T-helper 2 cell treated with Interferon-gamma antibody and Interleukin-4, amounts not matched to agents 100 ng/mL and 5 ng/mL, for 36 hours (primary cell): ENCODE results near the gene GNL3L. TPM values are rescaled to one million over a fixed set of nuclear protein-coding genes. Genes with fewer than 3 reads are reported as not detected.
"Not testable (repeated sequence)": the region's sequence is repeated elsewhere in the genome, so short reads cannot be mapped to it uniquely, and the experiment has no call there.

Source experiments
- intact Hi-C: fragments of 100-400 bp; cut with micrococcal nuclease; formaldehyde crosslinking; loops from one replicate; pipeline ENCODE4 v1.15.1; 2023
- total RNA-seq: library from RNA; stranded (reverse); gene quantifications from 2 replicates; pipeline ENCODE4 v1.2.3, GENCODE V29; 2022

Gene GNL3L, protein sequence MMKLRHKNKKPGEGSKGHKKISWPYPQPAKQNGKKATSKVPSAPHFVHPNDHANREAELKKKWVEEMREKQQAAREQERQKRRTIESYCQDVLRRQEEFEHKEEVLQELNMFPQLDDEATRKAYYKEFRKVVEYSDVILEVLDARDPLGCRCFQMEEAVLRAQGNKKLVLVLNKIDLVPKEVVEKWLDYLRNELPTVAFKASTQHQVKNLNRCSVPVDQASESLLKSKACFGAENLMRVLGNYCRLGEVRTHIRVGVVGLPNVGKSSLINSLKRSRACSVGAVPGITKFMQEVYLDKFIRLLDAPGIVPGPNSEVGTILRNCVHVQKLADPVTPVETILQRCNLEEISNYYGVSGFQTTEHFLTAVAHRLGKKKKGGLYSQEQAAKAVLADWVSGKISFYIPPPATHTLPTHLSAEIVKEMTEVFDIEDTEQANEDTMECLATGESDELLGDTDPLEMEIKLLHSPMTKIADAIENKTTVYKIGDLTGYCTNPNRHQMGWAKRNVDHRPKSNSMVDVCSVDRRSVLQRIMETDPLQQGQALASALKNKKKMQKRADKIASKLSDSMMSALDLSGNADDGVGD
- total RNA-seq: 59.2 and 59.6 TPM in 2 replicates

DNA sequence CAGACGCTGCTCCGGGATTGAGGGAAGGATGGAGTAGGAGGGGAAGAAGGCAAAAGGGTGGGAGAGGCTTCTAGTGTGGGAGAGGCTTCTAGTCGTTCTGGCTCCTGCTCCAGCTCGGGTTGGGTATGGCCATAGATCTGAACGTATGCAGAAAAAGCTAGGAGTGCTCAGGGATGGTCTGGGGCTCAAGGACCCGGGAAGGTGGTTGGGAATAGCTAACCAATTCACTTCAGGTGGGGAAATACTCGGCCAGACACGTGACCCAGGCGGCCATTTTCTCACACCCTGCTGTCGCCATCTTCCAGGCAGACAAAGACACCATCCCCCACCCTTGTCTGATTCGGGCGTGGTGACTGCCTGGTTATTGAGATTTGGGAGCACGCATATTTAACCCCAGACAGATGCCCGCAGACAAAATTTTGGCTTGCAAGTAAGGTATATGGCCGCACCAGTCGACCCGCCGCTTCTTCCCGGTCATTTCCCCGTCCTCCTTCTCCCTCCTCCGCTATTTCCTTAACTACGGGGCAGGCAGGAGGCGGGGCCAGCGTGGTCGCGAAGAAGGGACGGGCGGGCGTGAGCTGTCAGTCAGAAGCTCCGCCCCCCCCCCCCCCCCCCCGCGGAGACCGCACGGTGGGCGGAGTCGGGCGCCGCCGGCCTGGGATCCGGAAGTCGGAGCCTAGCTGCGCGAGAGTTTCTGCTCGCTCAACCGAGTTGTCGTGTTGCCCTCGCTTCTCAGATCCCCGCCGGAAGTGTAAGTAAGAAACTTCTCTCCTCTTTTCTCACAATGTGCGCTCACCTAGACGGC lies at the start of gene GNL3L:
Gene GNL3L, plus strand, starts transcription at position 668 of the 805 bp plus-strand sequence. CDS start 2,348 bp downstream, outside the sequence.
- intact Hi-C loops: loop anchor here (1.0 to 5.0 kb wide), 6 partner anchors 89 to 633 kb away; partner anchors contain the start of genes FAM120C and TSR2

DNA sequence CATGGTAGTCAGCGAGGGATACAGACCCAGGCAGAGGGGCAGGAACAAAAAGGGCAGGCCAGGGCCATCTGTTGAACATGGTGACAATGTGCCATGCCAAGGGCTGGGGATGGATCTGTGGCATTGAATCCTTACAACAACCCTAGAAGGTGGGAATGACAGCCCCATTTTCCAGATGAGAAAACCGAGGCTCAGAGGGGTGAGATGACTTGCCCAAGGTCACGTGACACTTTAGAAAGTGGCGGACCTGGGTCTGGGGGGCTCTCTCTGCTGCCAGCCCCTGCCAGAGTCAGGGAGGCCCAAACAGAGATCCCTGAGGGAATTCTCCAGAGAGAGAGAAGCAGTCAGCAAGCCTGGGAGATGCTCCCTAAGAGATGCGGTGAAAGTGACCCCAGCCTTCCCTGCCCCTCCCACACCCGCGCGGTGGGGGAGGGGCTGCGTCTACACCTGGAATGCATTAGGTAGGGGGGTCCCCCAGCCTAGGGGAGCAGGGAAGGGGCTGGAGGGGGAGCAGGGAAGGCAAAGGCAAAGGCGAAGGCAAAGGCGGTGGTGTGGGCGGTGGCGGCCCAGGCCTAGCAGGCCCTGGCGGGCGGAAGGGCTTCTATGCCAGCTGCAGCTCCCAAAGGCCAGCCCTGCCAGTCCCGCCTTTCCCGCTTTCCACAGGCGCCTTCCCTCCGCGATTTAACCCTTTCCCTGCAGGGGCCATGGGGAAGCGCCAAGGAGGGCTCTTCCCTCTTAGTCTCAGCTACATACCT lies 47.0 kb upstream of the GNL3L start:
- intact Hi-C loops: no loop called here

DNA sequence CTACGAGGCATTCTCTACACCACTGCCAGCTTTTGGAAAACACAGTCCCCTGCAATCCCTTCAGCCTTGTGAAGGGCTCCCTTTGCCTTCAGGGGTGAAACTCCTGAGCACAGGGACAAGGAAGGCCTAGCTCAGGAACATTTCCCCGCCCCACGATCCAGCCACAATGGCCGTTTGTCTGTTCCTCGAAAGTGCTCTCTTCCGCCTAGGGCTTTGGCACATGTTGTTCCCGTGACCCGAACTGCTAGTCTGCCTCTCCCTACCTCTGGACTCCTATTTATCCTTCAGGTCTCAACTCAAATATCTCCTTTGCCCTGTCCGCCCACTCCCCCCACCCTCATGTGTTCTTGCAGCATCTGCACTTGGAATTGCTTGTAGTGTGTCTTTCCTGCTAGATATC lies 46.1 kb upstream of the GNL3L start:
- intact Hi-C loops: no loop called here

DNA sequence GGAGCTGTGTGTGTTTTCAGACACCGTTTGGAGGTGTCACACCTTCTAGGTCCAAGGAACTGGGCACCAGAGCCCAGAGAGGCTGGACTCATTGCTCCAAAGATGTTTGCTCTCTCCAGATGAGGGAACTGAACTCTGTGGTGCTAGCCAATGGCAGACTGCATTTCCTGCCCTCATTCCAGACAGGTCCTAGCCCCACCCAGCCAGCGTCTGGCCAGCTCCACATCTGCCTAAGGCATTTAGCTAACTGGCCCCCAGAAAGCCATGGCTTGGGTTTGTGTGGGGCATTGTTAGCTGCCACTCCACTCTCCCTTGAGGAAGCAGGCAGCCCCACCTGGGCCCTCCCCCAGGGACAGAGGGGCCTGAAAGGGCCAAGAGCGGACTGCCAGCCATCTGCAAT lies 45.4 kb upstream of the GNL3L start:
- intact Hi-C loops: no loop called here

DNA sequence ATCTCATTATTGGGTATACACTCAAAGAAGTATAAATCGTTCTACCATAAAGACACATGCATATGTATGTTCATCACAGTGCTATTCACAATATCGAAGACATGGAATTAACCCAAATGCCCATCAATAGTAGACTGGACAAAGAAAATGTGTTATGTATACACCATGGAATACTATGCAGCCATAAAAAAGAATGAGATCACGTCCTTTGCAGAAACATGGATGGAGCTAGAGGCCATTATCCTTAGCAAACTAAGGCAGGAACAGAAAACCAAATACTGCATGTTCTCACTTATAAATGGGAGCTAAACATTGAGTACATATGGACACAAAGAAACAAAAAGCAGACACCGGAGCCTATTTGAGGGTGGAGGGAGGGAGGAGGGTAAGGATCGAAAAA lies 40.2 kb upstream of the GNL3L start:
- intact Hi-C loops: not testable (repeated sequence)

DNA sequence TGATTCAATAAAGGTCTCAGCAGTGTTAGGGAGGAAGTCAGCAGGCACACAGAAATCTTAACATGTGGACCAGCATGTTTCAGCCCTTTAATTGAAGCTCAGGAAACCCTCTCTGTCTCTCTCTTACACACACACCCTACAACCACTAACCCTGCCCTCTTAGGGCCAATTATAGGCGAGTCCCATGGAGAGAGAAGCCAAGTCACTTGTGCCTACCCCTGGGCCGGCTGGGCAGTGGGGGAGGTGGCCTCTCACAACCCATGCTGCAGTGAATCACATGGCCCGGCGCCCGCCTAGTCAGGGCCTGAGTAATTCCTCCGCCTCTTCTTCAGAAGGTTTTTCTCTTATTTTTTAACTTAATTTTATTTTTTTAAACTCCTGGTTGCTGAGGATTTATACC lies 37.7 kb upstream of the GNL3L start:
- intact Hi-C loops: no loop called here

DNA sequence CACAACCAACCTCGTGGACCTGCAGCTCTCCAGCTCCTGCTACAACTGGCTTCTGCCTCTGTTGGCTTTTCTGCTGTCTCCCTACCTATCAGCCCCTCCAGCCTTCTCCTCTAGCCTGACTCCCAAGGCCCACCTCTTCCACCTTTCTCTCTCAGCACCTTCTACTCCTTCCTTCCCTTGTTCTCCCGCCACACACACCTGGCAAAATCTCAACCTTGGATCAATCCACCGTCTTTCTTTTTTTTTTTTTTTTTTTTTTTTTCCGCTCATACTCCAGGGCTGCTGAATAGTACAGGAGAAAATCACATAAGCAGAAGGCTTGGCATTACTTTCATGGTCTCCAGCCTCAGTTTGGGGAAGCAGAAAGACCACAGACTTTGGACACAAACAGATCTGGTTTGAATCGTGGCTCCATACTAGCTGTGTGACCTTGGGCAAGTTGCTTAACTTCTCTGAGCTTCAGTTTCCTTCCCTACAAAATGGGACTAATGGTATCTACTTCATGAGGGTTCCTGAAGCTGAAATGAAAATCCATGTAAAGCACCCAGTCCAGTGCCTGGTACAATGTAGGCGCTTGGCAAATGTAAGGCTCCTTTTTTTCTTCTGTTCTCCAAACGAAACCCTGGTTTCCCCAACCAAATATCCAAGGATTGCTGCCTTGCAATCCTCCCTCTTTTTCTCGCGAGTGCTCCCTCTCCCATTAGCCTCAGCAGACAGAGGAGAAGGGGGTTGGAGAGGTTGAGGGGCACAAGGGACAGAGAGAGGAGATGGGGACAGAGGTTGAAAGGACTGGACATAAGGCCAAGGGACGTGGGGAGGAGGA lies 35.6 kb upstream of the GNL3L start:
- intact Hi-C loops: no loop called here

DNA sequence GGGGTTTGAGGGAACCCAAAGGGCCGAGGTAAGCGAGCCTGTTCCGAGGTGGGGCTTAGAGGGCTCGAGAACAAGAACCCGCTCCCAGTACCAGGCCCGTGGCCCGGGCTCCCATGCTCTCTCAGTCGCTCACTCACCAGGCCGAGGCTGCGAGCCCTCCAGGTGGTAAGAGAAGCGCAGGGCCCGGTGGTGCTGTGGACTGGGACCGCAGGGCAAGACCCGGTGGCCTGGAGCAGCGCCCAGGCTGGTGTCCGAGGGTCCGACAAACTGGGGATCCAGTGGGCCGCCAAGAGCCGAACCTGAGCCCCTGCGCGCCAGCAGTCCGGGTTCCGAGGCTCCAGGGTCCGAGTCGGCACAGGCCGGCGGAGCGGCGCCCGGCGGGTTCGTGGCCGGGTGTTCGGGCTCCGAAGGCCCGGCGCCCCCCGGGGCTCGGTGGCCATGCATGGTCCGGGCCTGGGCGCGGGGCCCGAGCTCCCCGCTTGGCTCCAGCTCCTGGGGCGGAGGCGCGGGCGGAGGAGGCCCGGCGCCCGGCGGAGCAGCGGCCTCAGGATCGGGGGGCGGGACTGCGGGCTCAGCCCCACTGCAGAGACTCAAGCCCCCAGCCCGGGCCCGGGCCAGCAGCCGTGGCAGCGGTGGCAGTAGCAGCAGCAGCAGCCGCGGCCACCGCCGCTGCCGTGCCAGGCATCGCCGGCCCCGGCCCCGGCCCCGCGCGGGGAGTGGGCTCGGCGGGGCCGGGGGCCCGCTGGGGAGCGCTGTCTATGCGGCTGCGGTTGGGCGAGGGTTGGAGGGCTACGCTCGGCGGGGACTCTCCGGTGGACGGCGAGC lies 34.8 kb upstream of the GNL3L start:
- intact Hi-C loops: no loop called here

DNA sequence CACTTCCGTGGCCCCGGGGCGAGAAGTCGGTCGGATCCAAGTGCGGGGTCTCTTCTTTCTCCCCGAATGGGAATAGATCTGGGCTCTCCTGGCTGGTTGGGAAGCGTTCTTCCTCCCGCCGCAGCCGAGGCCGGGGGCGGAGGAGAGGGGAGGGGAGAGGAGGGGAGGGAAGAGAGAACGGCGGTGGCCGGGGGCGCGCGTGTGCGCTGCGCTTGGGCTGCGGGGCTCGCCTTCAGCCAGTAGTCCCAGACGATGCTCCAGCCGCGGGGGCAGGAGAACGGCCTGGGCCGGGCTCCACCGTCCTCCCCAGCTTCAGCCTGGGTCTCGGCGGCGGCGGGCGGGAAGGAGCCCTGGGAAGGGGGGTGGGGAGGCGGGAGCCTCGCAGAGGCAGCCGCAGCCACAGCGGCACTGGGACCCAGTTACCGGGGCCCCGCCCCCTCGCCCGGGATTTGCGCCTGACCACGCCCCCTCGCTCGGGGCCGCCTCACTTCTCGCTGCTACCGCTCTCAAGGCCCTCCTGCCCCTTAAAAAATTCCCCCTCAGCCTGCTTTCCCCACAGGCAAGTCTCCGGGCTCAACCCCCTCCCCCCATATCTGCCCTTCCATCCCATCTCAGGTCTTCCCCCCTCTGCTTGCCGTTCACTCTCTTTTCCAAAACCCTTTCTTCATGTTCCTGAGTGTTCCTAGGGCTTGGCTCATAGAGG lies 34.1 kb upstream of the GNL3L start, which contains the start of gene FGD1:
Gene FGD1, minus strand, starts transcription at position 421 of the 703 bp plus-strand sequence. CDS start 802 bp downstream, outside the sequence.
- intact Hi-C loops: no loop called here

DNA sequence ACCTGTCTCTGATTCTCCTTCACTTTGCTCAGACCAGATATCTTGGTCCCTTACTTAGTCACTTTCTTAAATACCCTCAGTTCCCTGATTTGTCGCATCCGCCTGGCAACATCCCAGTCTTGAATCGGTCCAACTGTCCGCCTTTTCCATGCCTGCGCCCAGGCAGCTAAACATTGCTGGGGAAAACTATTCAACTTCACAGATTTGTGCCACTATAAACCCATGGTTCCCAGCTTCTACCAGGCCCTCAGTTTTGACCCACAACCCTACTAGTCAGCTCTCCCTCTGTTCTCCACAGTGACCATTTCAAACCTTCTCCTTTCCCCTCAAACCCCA lies 33.5 kb upstream of the GNL3L start:
- intact Hi-C loops: no loop called here

DNA sequence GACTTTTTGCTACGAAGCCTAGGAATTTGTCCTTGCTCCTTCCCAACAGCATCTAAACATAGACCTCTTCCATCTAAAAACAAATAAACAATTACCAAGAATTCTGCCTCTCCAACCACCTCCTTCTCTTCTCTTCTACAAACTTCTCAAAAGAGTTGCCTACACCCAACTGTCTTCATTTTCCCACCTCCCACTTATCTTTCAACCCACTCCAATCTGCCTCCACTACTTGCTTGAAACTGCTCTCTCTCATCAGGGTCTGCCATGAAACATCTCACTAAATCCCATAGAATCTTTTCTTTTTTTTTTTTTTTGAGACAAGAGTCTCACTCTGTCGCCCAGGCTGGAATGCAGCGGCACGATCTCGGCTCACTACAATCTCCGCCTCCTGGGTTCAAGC lies 33.1 kb upstream of the GNL3L start:
- intact Hi-C loops: no loop called here

DNA sequence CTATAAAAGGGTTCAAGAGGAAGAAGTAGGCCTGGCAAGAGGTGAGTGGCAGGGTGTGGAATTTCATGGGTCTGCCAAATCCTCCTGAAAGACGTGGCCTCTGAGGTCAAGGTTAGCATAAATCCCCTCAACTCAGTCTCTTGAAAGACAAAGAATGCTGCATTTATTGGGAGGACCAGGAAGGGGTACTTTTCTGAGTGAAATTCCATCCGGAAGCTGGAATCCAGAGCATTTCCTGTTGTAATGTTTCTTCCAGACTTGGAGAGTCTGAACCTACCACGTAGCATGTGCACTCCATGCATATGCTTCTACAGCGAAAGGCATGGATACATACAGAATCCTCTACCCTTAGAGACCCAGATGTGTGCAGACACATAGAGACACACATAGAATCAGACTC lies 20.6 kb upstream of the GNL3L start:
- intact Hi-C loops: no loop called here

DNA sequence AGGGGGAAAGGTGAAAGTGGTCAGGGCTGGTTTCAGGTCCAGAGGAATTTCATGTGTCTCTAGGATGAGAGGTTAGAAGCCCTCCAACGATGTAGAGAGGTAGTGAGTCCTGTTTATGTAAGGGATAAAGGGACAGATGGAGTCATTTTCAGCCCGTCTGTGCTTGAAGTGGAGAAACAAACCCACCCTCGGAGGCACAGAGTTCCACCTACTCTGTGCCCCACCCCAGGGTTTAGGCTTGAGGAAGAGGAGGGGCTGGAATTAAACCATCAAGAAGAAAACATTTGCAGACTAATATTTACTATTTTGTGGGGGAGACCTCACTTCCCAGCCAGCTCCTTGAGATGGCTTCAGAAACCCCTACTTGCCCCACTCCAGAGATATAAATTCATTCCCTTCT lies 868 bp upstream of the GNL3L start:
- intact Hi-C loops: no loop called here

DNA sequence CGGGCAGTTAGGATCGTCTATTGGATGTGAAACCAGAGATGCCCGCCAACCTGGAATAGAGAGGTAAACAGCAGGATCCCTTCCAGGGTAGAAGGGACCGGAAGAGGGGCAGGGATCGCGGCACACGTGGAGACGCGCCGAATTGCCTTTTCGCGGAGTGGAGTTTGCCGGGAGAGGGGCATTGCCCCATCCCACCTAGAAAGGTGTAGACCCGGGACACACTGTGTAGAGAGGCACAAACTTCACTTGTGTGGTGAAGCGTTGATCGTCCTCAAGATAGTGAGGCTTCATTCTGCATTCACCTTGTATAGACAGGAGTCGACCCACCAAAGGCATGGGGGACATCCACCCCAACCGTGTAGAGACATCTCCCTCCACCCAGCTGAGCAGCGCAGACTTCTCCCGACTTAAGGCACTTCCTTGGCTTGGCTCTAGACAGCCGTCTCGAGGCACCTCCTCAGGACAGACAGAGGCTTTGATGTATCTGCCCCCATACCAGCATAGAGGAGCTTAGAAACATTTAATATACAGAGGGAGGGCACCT lies 410 bp downstream of the GNL3L start:
- intact Hi-C loops: loop anchor here (1.0 to 5.0 kb wide), 6 partner anchors 90 to 632 kb away; partner anchors contain the start of genes FAM120C and TSR2

DNA sequence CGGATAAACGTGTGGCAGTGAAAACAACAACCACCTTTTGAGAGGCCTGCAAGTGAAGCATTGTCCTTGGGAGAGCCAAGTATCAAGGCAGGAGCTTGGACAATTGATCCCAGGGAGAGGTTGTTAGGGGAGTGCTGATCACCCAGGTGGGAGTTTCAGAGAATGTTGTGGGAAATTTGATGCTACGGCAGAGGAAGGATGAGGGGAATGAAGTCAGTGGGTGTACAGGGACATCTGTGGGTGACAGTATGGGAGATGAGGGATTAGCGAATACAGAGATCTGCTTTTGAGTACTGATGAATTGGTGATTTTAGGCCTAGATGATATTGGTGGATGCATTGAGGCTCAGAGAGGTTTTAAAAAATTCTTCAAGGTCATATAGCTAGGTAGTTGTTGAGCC lies 4.3 kb downstream of the GNL3L start:
- intact Hi-C loops: loop anchor here (5.0 kb wide), 1 partner anchor 628 kb away; no protein-coding TSS in a partner anchor

DNA sequence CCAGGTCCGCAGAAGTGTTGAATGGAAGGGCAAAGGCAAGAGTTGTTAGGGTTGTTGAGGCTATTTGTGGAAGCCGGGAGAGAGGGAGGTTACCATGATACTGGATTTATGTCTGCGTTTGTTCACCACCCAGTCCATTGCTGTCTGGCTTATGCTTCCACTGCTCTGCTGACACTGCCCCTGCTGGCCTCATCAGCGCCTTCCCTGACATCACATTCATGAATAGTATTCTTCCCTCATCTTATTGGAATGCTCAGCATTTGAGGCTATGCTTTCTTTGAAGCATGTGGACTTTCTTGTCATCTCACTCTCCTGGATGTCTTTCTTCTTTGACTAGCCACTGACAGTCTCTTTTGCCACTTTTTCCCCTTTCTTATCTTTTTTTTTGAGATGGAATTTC lies 10.3 kb downstream of the GNL3L start:
- intact Hi-C loops: no loop called here

DNA sequence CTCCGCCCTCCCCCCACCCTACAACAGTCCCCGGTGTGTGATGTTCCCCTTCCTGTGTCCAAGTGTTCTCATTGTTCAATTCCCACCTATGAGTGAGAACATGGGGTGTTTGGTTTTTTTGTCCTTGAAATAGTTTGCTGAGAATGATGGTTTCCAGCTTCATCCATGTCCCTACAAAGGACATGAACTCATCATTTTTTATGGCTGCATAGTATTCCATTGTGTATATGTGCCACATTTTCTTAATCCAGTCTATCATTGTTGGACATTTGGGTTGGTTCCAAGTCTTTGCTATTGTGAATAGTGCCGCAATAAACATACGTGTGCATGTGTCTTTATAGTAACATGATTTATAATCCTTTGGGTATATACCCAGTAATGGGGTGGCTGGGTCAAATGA lies 12.2 kb downstream of the GNL3L start:
- intact Hi-C loops: not testable (repeated sequence)

DNA sequence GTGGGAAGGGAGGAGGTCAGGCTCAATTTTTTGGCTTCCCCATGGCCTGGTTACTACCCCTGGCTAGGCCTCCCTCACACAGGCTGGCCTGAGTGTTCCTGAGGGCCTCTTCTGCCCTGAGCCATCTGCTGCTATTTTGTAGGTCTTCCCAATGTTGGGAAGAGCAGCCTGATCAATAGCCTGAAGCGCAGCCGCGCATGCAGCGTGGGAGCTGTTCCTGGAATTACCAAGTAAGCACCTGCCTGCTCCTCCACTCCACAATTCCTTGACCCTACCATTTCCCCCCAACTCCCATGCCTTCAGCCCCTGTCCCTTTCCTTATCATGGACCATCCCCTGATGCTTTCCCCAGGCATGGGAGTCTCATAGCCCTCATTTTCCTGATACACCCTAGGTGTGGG lies 20.8 kb downstream of the GNL3L start:
- intact Hi-C loops: no loop called here

DNA sequence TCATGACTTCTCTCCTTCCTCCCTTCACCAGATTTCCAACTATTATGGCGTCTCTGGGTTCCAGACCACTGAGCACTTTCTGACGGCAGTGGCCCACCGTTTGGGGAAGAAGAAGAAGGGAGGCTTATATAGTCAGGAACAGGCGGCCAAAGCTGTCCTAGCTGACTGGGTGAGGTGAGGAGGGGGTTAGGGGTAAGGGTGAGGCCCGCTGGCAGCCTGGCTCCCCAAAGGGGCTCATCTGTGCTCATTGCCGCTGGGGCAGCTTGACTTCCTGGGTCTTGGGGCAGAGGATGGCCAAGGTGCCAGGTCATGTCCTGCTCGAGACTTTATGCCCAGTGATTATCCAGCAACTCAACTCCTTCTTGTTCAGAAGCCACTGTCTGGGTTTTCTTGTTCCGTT lies 21.8 kb downstream of the GNL3L start:
- intact Hi-C loops: no loop called here
